BJ (cell line): ENCODE data around the gene ABLIM2. TPM values are rescaled to one million over a fixed set of nuclear protein-coding genes. Genes with fewer than 3 reads are reported as not detected.

Source experiments
- CTCF ChIA-PET: fragments of 350-600 bp; formaldehyde crosslinking; extraction: SDS; loops from one replicate; lab custom pipeline; 2021; ENCODE audit warnings: antibody characterized with exemption, inconsistent platforms; lab: Yijun Ruan, JAX
- POLR2A ChIA-PET: fragments of 300-600 bp; sonication (Branson Sonifier 250); formaldehyde crosslinking; extraction: SDS; loops from one replicate; lab custom pipeline; 2021; ENCODE audit warnings: antibody characterized with exemption; lab: Charles Lee
- DNase-seq: peaks from one replicate; pipeline ENCODE4 v3.0.0-alpha.2; 2011; ENCODE audit warnings: low read depth
- H3K27me3 ChIP-seq: 2 replicates; pipeline ENCODE4 v1.6.0; 2011; ENCODE audit warnings: low read length; ENCODE audit not compliant: control insufficient read depth, insufficient read depth
- H3K36me3 ChIP-seq: 2 replicates; pipeline ENCODE4 v1.5.1; 2011; ENCODE audit warnings: low read length; ENCODE audit not compliant: control insufficient read depth, insufficient read depth
- H3K4me3 ChIP-seq: 2 replicates; pipeline ENCODE4 v1.5.1; 2011; ENCODE audit warnings: low read depth, mild to moderate bottlenecking, control low read depth, low read length
- polyA plus RNA-seq: library from polyadenylated mRNA; depleted of rRNA; stranded (reverse); fragments of >200 nt; gene quantifications from 2 replicates; pipeline ENCODE4 v1.2.3, GENCODE V29; 2011
- TF ChIP-seq, protein P1 (sequence below): IDR thresholded peaks from 2 replicates; pipeline ENCODE4 v1.5.1; 2011; ENCODE audit warnings: low read depth, mild to moderate bottlenecking, control low read depth, inconsistent platforms, low read length, moderate library complexity; ENCODE audit not compliant: insufficient read depth

ABLIM2 gene
- polyA plus RNA-seq, 1 experiment = 0.07 TPM

DNA sequence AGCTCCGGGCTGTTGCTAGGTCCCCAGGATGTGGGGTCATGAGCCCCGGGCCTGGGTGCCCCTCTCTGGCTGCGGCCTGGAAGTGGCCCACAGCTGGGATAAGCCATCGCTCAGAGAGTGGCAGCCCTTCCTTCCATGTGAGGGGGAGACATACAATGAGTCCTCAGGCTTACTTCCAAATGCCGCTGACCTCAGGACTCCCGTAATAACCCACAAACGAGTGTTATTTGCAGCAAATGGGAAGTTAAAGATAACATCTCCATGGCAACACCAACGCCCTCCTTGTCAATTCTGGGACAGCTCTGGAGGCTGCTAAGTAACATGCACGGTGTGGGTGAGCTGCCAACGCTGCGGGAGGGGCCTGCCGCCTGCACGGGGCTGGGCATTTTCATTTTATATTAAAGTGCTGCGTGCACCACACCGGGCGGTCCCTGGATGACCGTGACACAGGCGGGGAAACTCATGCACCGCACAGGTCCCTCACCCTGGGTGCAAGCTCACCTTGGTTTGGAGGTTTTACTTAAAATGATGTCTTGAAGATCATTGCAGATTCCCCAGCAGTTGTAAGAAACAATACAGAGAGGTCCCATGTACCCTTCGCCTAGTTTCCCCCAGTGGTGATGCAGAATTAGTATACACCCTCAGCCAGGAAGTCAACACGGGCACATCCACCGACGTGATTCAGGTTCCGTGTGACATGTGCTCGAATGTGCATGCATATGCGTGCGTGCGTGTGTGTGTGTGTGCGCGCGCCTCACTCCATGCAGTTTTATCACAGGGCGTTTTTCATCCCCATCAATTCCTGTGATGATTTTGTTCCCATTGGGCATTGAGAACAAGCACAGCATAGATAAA, 79.4 kb downstream of the ABLIM2 start:
- no peak for DNase-seq
- Histone ChIP-seq H3K27me3 (peaks cover 10% of the 10 kb centered on the region; the same call in 1 of the 2 replicates), H3K36me3 (no peaks in the 10 kb centered on the region), H3K4me3 (no peak overlapping the region)
- ChIA-PET CTCF (interaction anchor here (1.0 kb wide), 1 partner anchor 98 kb away, joined by 4 read pairs; no protein-coding TSS in a partner anchor), POLR2A (no interaction called here)
- TF ChIP-seq, protein P1, sequence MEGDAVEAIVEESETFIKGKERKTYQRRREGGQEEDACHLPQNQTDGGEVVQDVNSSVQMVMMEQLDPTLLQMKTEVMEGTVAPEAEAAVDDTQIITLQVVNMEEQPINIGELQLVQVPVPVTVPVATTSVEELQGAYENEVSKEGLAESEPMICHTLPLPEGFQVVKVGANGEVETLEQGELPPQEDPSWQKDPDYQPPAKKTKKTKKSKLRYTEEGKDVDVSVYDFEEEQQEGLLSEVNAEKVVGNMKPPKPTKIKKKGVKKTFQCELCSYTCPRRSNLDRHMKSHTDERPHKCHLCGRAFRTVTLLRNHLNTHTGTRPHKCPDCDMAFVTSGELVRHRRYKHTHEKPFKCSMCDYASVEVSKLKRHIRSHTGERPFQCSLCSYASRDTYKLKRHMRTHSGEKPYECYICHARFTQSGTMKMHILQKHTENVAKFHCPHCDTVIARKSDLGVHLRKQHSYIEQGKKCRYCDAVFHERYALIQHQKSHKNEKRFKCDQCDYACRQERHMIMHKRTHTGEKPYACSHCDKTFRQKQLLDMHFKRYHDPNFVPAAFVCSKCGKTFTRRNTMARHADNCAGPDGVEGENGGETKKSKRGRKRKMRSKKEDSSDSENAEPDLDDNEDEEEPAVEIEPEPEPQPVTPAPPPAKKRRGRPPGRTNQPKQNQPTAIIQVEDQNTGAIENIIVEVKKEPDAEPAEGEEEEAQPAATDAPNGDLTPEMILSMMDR = no peak

DNA sequence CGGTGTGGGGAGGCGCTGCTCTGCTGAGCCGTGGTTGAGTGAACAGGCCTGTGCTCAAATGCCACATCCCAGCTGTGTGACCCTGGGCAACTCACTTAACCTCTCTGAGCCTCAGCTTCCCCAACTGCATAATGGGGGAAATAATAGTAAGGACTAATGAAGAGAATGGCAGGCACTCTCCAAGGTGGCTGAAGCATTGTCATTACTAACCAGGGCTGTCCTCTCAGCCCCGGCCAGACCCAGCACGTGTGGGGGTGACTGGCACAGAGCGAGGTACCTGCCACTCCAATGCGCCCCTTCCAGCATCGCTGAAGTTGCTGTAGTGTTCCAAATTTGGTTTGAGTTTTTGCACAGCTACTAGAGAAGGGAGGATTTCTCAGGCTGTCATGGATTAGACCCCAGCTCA, 80.0 kb downstream of the ABLIM2 start:
- TF ChIP-seq, protein P1 = no peak
- POLR2A ChIA-PET = no interaction called here
- H3K27me3 ChIP-seq = peaks cover 10% of the 10 kb centered on the region; the same call in 1 of the 2 replicates
- DNase-seq = no peak
- H3K36me3 ChIP-seq = no peaks in the 10 kb centered on the region
- CTCF ChIA-PET = interaction anchor here (1.0 kb wide), 1 partner anchor 98 kb away, joined by 4 read pairs; no protein-coding TSS in a partner anchor
- no peak overlapping the region for H3K4me3 ChIP-seq

DNA sequence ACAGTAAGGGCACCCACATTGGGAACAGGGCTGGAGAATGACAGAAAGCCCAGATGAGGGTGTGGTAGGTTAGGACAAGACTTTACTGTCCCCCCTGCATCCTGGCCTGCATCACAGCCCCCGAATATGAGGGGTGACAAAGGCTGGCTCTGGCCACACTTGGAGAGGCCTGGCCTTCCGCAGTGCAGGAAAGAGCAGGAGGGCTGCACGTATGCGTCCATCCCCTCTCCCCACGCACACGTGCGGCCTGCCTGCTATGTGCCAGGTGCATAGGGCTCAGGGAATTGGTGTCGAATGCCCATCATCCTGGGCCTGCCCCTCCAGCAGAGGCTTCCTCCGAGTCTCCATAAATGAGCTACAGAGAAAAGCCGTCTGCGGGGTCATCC, 80.5 kb downstream of the ABLIM2 start:
- no peaks in the 10 kb centered on the region for H3K36me3 ChIP-seq
- H3K27me3 ChIP-seq = peaks cover 10% of the 10 kb centered on the region; the same call in 1 of the 2 replicates
- POLR2A ChIA-PET = no interaction called here
- CTCF ChIA-PET = no interaction called here
- no peak overlapping the region for H3K4me3 ChIP-seq
- TF ChIP-seq, protein P1 = no peak
- DNase-seq = no peak

DNA sequence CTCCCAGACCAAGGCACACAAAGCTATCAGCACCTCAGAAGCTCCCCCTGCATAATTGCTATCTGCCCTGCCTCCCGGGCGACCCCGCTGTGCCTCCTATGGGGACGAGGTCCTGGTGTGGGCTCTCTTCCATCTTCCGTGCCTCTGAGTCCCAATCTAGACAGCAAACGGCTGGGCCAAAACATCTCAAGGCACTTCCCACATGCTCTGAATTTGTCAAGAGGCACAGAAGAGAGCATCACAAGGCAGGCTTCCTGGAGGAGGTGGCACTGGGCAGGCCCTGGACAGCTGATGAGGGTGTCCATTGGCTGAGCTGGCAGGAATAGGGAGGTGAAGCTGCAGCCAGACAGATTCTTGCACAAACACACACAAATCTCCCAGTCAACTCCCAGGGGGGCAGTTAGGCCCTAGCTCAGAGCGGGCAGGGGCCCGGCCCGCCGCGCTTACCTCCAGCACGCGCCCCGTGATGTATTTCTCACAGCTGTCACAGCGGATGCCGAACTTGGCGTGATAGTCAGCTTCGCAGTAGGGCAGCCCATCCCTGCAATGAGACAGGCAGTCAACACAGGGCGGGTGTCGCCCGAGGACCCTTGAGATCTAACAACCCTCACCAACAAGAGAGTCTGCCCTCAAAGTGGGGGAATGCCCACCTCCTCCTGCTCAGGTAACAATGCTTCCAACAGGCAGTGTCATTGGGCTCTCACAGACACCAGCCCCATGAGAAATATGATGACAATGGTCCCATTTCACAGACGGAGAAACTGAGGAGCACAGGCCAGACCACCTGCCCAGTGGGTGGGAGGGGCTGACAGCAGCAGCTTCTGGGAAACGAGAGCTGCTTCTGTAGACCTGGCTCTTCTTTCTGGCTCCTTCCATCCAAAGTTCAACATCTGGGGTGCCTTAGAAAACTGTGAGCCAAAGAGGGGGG, 81.2 kb downstream of the ABLIM2 start:
- Histone ChIP-seq H3K4me3 (no peak overlapping the region), H3K36me3 (no peaks in the 10 kb centered on the region), H3K27me3 (peaks cover 13% of the 10 kb centered on the region; the same call in 1 of the 2 replicates)
- ChIA-PET CTCF (no interaction called here), POLR2A (no interaction called here)
- DNase-seq = no peak
- TF ChIP-seq, protein P1 = no peak
